Common myeloid progenitor, CD34-positive (primary cell): ENCODE results near the gene TMEM39A.

Source experiments
- CTCF ChIA-PET: fragments of 350-600 bp; sonication (Branson Sonifier 250); formaldehyde crosslinking; loops from one replicate; lab custom pipeline; 2021; ENCODE audit warnings: antibody characterized with exemption; lab: Charles Lee
- POLR2A ChIA-PET: fragments of 350-600 bp; sonication (Branson Sonifier 250); formaldehyde crosslinking; loops from one replicate; lab custom pipeline; 2021; ENCODE audit warnings: antibody characterized with exemption; lab: Charles Lee
- DNase-seq, 3 donors: peaks; one replicate each; pipeline versions ENCODE4 v3.0.0 to v3.0.0-alpha.2; 2013
- H3K27ac ChIP-seq, 2 experiments: 1 replicate in 1 of 2; 2 replicates in 1 of 2; pipeline ENCODE4 v1.7.0; 2013; ENCODE audit warnings: inconsistent platforms in 2 of 2, low read length in 2 of 2, mild to moderate bottlenecking in 2 of 2, low read depth in 1 of 2, moderate library complexity in 1 of 2; ENCODE audit not compliant: severe bottlenecking in 2 of 2, insufficient read depth in 1 of 2, poor library complexity in 1 of 2
- H3K27me3 ChIP-seq, 5 experiments: replicated peaks in 2 of 5; 1 replicate in 3 of 5; 2 replicates in 2 of 5; pipeline versions ENCODE4 v1.6.1 to v1.7.0; 2013; ENCODE audit warnings: low read length in 4 of 5, mild to moderate bottlenecking in 2 of 5, moderate library complexity in 2 of 5, inconsistent platforms in 1 of 5; ENCODE audit not compliant: insufficient read depth in 5 of 5, control insufficient read depth in 4 of 5
- H3K36me3 ChIP-seq, 4 experiments: 1 replicate in 2 of 4; 2 replicates in 2 of 4; pipeline versions ENCODE4 v1.6.1 to v1.7.0; 2013; ENCODE audit warnings: low read length in 3 of 4, control low read depth in 1 of 4, mild to moderate bottlenecking in 1 of 4; ENCODE audit not compliant: control insufficient read depth in 4 of 4, insufficient read depth in 4 of 4
- H3K4me1 ChIP-seq, 4 experiments: 1 replicate in 3 of 4; 2 replicates in 1 of 4; pipeline versions ENCODE4 v1.6.1 to v1.7.1; 2013; ENCODE audit warnings: low read length in 3 of 4, mild to moderate bottlenecking in 3 of 4, control low read depth in 1 of 4, inconsistent platforms in 1 of 4, moderate library complexity in 1 of 4; ENCODE audit not compliant: control insufficient read depth in 4 of 4, insufficient read depth in 4 of 4; ENCODE audit errors: control extremely low read depth in 1 of 4
- H3K4me3 ChIP-seq, 7 experiments: 1 replicate in 4 of 7; 2 replicates in 3 of 7; pipeline versions ENCODE4 v1.5.1 to v1.7.0; 2013; ENCODE audit warnings: mild to moderate bottlenecking in 7 of 7, low read length in 6 of 7, moderate library complexity in 6 of 7, inconsistent platforms in 2 of 7, low read depth in 2 of 7, control low read depth in 1 of 7; ENCODE audit not compliant: insufficient read depth in 4 of 7, control insufficient read depth in 1 of 7; ENCODE audit errors: extremely low read depth in 1 of 7
- H3K9me3 ChIP-seq, 5 experiments: 1 replicate in 4 of 5; 2 replicates in 1 of 5; pipeline versions ENCODE4 v1.6.1 to v1.7.1; 2013; ENCODE audit warnings: low read length in 4 of 5, mild to moderate bottlenecking in 2 of 5, inconsistent platforms in 1 of 5, low read depth in 1 of 5, moderate library complexity in 1 of 5; ENCODE audit not compliant: control insufficient read depth in 4 of 5, insufficient read depth in 2 of 5; ENCODE audit errors: control extremely low read depth in 1 of 5
- WGBS: methylation state at CpG from one replicate; pipeline ENCODE4 v1.1.5; 2013; ENCODE audit not compliant: insufficient coverage; 5-methylcytosine and 5-hydroxymethylcytosine counted together

The TMEM39A gene

DNA sequence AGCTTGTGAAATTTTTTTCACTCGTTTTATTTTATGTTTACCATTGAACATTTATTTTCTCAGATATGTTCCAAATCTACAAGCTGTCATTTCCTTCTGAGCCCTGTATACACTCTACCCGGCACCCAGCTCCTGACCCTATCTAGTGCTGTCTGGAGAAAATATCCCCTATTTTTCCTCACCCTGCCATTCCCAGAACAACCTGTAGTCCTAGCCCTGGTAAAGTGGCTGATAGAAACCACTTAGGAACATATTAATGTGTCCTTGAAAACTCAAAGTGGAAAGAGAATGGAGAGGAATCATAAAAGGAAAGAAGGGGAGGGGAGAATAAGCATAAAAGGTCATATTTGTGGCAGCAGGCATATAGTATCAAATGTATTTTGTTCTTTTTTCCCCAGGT is 26.7 kb upstream of the TMEM39A start:
- Histone ChIP-seq H3K4me3 (no peak overlapping the region), H3K27me3 (no peaks in the 10 kb centered on the region), H3K27ac (no peak overlapping the region), H3K36me3 (peaks cover 24 to 65% (median 30%) of the 10 kb centered on the region in 4 experiments), H3K9me3 (no peaks in the 10 kb centered on the region), H3K4me1 (no peaks in the 10 kb centered on the region)
- DNase-seq = no peak
- ChIA-PET POLR2A (no interaction called here), CTCF (interaction anchor here (0.6 to 3.2 kb wide), 5 partner anchors 13 to 191 kb away, joined by 3 to 9 read pairs (median 4); partner anchors contain the start of gene CD80)
- 88% methylated on average over 1 of the region's 2 CpGs for WGBS

DNA sequence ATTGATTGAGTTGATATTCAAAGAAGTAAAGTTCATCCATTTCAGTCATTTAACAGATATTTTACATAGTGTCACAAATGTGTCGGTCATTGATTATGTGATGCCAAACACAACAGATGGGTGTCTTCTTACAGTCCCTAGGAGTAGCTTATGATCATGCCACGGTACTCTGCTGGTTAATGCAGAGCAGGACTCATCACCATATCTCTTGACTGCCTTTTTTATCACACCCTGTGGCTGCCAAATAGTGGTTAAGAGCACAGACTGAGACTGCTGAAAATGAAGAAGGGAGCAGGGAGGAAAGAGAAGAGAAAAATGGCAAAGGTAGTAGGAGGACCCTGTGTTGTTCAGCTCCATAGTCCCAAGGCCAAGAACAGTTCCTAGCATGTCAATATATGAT is 22.1 kb upstream of the TMEM39A start:
- peaks cover 28 to 68% (median 39%) of the 10 kb centered on the region in 4 experiments for H3K36me3 ChIP-seq
- POLR2A ChIA-PET = no interaction called here
- no peaks in the 10 kb centered on the region for H3K4me1 ChIP-seq
- no peak overlapping the region for H3K4me3 ChIP-seq
- no peaks in the 10 kb centered on the region for H3K9me3 ChIP-seq
- no peak overlapping the region for H3K27ac ChIP-seq
- CTCF ChIA-PET = no interaction called here
- H3K27me3 ChIP-seq = no peaks in the 10 kb centered on the region
- DNase-seq = no peak
- 100% methylated on average over 1 of the region's 2 CpGs for WGBS

DNA sequence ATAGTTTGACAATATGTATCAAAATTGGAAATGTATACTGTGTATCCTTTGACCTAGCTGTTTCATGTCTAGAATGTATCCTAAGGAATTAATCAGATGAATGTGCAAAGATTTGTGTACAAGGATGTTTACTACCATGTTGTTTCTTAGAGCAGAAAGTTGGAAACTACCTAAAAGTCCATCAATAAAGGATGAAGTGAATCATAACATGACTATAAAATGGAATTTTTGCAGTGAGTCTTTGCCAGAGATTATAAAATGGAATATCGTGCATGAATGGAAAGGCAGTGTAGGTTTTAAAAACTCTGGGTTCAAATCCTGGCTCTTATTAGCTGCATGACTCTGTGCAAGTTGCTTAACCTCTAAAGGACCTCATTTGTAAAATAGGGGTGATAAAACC is 19.7 kb upstream of the TMEM39A start:
- ChIA-PET CTCF (interaction anchor here (1.5 kb wide), 1 partner anchor 10 kb away, joined by 4 read pairs; no protein-coding TSS in a partner anchor), POLR2A (no interaction called here)

DNA sequence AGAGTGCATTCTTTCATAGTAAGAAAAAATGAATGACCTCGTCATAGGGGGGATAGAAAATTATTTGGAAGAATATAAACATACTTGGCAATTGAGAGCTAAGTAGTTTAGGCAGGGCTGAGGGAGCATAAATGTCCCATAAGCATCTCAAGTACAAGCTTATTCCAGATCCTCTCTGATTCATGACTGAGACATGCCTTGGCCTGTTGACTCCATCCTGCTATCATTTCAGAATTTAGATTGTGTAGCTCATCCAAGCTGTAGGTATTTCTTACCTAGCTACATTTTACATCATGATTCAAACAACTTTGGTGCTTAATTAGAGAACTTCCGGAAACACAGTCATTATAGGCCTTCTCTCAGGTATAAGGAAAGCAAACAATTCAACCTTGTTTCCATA is 17.7 kb upstream of the TMEM39A start:
- no peaks in the 10 kb centered on the region for H3K4me1 ChIP-seq
- H3K36me3 ChIP-seq = peaks cover 16 to 60% (median 33%) of the 10 kb centered on the region in 4 experiments
- 100% methylated on average over 1 of the region's 2 CpGs for WGBS
- H3K27ac ChIP-seq = no peak overlapping the region
- no peak overlapping the region for H3K4me3 ChIP-seq
- H3K27me3 ChIP-seq = no peaks in the 10 kb centered on the region
- CTCF ChIA-PET = interaction anchor here (1.4 kb wide), 1 partner anchor 200 kb away, joined by 3 read pairs; no protein-coding TSS in a partner anchor
- no peak for DNase-seq
- POLR2A ChIA-PET = no interaction called here
- H3K9me3 ChIP-seq = no peaks in the 10 kb centered on the region

More for the DNA sequence above, 19.7 kb upstream of the TMEM39A start:
- Histone ChIP-seq H3K4me3 (no peak overlapping the region), H3K27me3 (no peaks in the 10 kb centered on the region), H3K4me1 (no peaks in the 10 kb centered on the region), H3K27ac (no peak overlapping the region), H3K9me3 (no peaks in the 10 kb centered on the region), H3K36me3 (peaks cover 23 to 64% (median 36%) of the 10 kb centered on the region in 4 experiments)
- WGBS = 100% methylated on average over 1 of the region's 1 CpG
- no peak for DNase-seq

DNA sequence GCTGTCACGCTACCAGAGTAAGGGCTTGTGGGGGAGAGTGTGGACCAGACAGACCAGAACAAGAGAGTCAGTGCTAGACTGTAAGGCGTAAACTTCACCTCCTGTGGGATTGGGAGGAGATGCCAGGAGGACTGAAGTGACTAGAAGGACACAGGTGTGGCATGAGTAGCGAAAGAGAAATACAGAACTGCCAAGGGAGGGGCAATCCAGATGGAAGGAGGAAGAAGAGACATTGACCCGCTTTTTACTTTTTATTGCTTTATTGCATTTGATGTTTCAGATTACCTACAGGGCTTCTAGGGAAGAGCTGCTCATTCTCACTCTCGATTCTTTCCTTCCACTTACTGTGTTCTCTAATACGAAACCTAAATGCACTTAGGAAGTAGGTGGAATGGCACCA is 7.5 kb upstream of the TMEM39A start:
- peaks cover 10 to 15% (median 14%) of the 10 kb centered on the region in 4 experiments for H3K4me1 ChIP-seq
- H3K27me3 ChIP-seq = no peaks in the 10 kb centered on the region
- WGBS = 98% methylated on average over 6 of the region's 6 CpGs
- ChIA-PET POLR2A (no interaction called here), CTCF (interaction anchor here (1.5 kb wide), 1 partner anchor 230 kb away, joined by 5 read pairs; the partner anchor contains the start of gene B4GALT4)
- no peak overlapping the region for H3K27ac ChIP-seq
- no peak overlapping the region for H3K4me3 ChIP-seq
- no peaks in the 10 kb centered on the region for H3K9me3 ChIP-seq
- no peak for DNase-seq
- peaks cover 8 to 32% (median 13%) of the 10 kb centered on the region in 4 experiments for H3K36me3 ChIP-seq

DNA sequence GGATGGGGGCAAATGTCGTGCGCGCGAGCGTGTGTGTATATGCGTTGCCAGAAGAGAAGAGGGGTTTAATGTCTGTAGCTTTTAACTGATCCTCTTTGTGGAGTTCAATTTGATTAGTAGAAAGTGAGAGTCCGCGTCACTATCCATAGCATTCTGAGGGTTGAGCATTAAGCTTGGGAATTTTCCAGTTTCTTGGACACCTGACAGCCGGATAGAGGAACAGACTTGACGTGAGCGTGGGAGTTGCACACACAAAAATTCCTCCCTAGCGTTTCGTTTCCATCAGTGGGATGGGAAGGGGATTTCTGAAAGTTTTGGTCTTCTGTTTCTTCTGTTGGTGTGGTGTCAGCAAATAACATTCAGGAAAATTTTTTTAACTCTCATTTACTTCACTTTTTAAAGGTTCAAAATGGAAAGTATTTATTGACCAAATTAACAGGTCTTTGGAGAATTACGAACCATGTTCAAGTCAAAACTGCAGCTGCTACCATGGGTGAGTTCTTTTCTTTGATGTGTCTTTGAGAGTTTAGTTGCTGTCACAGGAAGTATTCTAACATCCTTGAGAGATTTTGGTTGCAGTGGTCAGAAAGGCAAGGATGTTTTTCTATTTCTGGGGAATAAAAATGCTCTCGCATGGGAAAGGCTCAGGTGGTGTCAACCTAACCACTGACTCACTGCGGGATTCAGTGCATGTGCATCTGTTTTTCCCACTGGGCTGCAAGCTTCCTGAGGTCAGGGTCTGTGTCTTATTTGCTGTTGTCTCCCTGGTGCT is 6.2 kb upstream of the TMEM39A start:
- peaks cover 4 to 25% (median 11%) of the 10 kb centered on the region in 4 experiments for H3K36me3 ChIP-seq
- no peak for DNase-seq
- POLR2A ChIA-PET = no interaction called here
- no peaks in the 10 kb centered on the region for H3K27me3 ChIP-seq
- peaks cover 10 to 15% (median 14%) of the 10 kb centered on the region in 4 experiments for H3K4me1 ChIP-seq
- CTCF ChIA-PET = interaction anchor here (1.5 to 1.9 kb wide), 3 partner anchors 25 to 229 kb away, joined by 3 to 5 read pairs (median 4); partner anchors contain the start of gene B4GALT4
- peak overlapping the region; percentile 80 to 98 (median 92) for H3K4me3 ChIP-seq
- WGBS = 16% methylated on average over 11 of the region's 16 CpGs
- peak overlapping the region; percentile 25 to 68 for H3K27ac ChIP-seq
- H3K9me3 ChIP-seq = no peaks in the 10 kb centered on the region

DNA sequence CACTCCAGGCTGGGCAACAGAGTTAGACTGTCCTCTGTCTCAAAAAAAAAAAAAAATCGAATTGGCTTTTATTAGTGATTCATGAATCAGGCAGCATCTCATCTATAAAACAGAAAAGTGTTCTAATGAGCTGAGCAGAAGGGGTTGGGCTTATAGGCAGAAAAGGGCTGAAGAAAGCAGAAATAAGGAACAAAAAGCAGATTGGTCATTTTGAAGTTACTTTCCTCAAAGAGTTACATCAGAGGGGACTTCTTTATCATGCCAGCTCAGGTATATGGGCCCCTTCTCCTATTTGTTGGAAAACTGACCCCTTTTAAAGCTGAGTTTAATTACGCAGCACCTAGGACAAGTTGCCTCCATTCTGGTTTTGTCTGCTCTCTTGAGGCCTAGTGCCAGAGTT is 4.6 kb upstream of the TMEM39A start:
- H3K27me3 ChIP-seq = no peaks in the 10 kb centered on the region
- peak in 2 of 3 donors; percentile 49 to 57 for DNase-seq
- CTCF ChIA-PET = interaction anchor here (0.8 to 1.2 kb wide), 2 partner anchors 8 to 178 kb away, joined by 3 to 6 read pairs; no protein-coding TSS in a partner anchor
- POLR2A ChIA-PET = no interaction called here
- 91% methylated on average over 1 of the region's 2 CpGs for WGBS
- H3K9me3 ChIP-seq = no peaks in the 10 kb centered on the region
- H3K4me1 ChIP-seq = peaks cover 13 to 22% (median 20%) of the 10 kb centered on the region in 4 experiments
- no peak overlapping the region for H3K27ac ChIP-seq
- H3K4me3 ChIP-seq = peak overlapping the region in 3 of 7 experiments; percentile 80 to 94 (median 91)
- peaks cover 4 to 18% (median 11%) of the 10 kb centered on the region in 4 experiments for H3K36me3 ChIP-seq
